ENCODE data around the gene XXYLT1. TPM values are rescaled to one million over a fixed set of nuclear protein-coding genes. Genes with fewer than 3 reads are reported as not detected.

The XXYLT1 gene
- total and polyA plus RNA-seq, 12 donors: 6.2 to 14.6 (median 9.3) TPM

DNA sequence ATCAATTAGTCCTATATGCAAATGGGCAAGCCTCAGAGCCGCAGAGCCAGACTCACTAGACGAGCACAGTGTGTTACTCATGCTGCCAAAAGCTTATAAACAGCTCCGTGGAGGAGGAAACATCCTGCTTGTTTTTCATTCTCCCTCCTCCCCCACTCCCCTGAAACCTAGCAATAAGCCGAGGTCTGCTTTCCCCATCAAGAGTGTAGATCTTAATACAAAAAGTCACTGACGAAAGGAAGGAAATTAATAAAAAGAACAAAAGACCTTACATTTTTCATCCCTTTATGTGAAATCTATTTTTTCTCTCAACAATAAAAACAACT is 88.5 kb downstream of the XXYLT1 start:
- 29 to 45% (median 40%) methylated on average over 5 of the region's 5 CpGs for WGBS, 4 donors
- H3K36me3 ChIP-seq (replicated peaks in 1 of 2): no peaks in the 10 kb centered on the region
- no peaks in the 10 kb centered on the region for H3K27me3 ChIP-seq
- H3K9me3 ChIP-seq (replicated peaks in 1 of 3): no peaks in the 10 kb centered on the region
- DNase-seq: peak in 1 of 7 donors; percentile 72
- no peak overlapping the region for H3K27ac ChIP-seq
- TF ChIP-seq, protein P1, sequence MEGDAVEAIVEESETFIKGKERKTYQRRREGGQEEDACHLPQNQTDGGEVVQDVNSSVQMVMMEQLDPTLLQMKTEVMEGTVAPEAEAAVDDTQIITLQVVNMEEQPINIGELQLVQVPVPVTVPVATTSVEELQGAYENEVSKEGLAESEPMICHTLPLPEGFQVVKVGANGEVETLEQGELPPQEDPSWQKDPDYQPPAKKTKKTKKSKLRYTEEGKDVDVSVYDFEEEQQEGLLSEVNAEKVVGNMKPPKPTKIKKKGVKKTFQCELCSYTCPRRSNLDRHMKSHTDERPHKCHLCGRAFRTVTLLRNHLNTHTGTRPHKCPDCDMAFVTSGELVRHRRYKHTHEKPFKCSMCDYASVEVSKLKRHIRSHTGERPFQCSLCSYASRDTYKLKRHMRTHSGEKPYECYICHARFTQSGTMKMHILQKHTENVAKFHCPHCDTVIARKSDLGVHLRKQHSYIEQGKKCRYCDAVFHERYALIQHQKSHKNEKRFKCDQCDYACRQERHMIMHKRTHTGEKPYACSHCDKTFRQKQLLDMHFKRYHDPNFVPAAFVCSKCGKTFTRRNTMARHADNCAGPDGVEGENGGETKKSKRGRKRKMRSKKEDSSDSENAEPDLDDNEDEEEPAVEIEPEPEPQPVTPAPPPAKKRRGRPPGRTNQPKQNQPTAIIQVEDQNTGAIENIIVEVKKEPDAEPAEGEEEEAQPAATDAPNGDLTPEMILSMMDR (IDR thresholded peaks at IDR 0.05): no peak
- no peak for TF ChIP-seq POLR2A (IDR thresholded peaks at IDR 0.05)
- peaks cover 4 to 12% of the 10 kb centered on the region in 2 donors for H3K4me1 ChIP-seq (replicated peaks in 1 of 2)
- intact Hi-C loops (cut with DNase I): no loop called here
- no peak overlapping the region for H3K4me3 ChIP-seq

DNA sequence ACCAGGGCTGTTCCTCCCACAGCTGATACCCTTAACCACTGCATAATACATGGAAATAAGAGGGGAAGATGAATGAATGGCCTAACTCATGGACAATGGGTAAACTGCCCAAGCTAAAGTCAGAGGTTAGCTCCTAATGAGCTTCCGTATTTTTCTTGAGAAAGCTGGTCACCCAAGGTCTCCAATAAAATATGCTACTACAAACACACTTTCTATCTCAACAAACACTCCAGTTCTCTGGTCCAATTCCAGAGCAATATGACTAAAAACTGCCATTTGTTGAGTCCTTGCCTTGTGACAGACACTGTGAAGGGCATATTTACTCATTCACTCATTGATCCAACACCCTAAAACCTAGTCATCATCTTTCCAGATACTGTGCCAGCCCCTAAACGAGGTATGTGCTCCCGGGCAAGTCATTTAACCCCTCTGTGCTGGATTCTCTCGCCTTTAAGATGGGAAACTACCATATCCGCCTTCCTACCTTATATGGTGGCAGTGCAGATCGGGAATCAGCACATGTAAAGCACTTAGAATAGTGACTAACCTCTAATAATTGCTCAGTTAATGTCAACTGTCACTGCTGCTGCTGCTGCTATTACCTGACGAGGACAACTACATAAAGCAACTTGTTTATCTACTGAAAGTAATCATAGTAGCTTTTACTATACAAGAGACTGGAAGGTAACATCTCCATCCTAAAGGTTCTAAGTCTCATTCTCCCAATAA is 89.1 kb downstream of the XXYLT1 start:
- Histone ChIP-seq H3K27me3 (no peaks in the 10 kb centered on the region), H3K4me1 (replicated peaks in 1 of 2) (peaks cover 4 to 10% of the 10 kb centered on the region in 2 donors), H3K36me3 (replicated peaks in 1 of 2) (no peaks in the 10 kb centered on the region), H3K4me3 (no peak overlapping the region), H3K27ac (no peak overlapping the region), H3K9me3 (replicated peaks in 1 of 3) (no peaks in the 10 kb centered on the region)
- intact Hi-C loops (cut with DNase I): no loop called here
- no peak for DNase-seq
- no peak for TF ChIP-seq POLR2A (IDR thresholded peaks at IDR 0.05)
- TF ChIP-seq, protein P1 (IDR thresholded peaks at IDR 0.05): no peak
- WGBS, 4 donors: 62 to 66% (median 63%) methylated on average over 7 of the region's 7 CpGs

DNA sequence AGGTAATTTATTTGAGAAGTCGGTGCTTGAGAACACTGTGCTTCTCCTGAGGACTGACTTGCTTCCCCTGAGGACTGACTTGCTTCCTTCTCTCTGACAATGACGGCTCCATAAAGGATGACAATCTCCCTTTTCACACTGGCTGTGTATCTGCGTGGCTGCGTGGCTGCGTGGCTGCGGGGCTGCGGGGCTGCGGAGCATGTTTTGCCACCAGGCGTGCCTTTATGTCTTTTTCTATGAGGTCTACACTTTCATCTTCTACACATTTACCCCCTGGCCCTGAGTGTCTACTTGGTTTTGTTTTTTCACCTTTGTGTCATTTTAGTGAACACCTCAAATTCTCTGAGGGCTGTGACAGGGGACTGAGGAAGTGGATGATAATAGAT is 89.9 kb downstream of the XXYLT1 start:
- intact Hi-C loops (cut with DNase I): no loop called here
- DNase-seq: no peak

DNA sequence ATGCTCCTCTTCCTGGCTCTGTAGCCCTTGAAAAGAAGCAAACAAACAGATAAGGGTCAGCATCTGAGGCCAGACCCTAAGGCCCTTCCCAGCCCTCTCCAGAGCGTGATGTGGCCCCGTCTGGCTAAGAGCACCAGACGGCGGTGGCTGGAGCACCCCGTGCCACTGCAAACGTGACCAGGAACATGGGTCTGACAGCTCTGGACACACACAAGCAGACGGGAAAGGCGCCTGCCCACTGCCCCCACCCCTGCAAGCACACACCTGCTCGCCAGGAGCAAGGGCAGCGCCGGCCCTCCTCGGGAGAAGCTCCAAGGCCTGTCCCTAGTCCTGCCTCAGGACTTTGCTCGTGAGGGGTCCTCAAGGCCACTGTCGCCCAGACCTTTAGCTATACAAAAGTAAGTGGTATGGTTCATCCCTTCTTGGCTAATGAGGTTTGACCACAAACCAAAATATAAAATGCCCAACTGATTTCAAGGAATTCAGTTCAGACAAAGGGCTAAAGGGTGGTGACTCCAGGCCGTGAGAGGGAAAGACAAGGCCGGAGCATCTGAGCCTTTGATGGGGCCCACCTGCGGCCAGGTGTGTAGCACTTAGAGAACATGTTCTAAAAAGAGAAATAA is 90.4 kb downstream of the XXYLT1 start:
- H3K9me3 ChIP-seq (replicated peaks in 1 of 3): no peaks in the 10 kb centered on the region
- WGBS, 4 donors: 77 to 84% (median 81%) methylated on average over 12 to 17 of the region's 17 CpGs
- H3K27ac ChIP-seq: peak overlapping the region in 2 of 5 donors; percentile 37 to 68
- intact Hi-C loops (cut with DNase I): no loop called here
- no peaks in the 10 kb centered on the region for H3K27me3 ChIP-seq
- TF ChIP-seq POLR2A (IDR thresholded peaks at IDR 0.05): no peak
- TF ChIP-seq, protein P1 (IDR thresholded peaks at IDR 0.05): no peak
- peaks cover 4 to 10% of the 10 kb centered on the region in 2 donors for H3K4me1 ChIP-seq (replicated peaks in 1 of 2)
- no peaks in the 10 kb centered on the region for H3K36me3 ChIP-seq (replicated peaks in 1 of 2)
- peak in 1 of 7 donors; percentile 51 for DNase-seq
- no peak overlapping the region for H3K4me3 ChIP-seq

More for the DNA sequence above, 89.9 kb downstream of the XXYLT1 start:
- no peaks in the 10 kb centered on the region for H3K27me3 ChIP-seq
- H3K9me3 ChIP-seq (replicated peaks in 1 of 3): no peaks in the 10 kb centered on the region
- no peaks in the 10 kb centered on the region for H3K36me3 ChIP-seq (replicated peaks in 1 of 2)
- peaks cover 4 to 10% of the 10 kb centered on the region in 2 donors for H3K4me1 ChIP-seq (replicated peaks in 1 of 2)
- H3K27ac ChIP-seq: peak overlapping the region in 1 of 5 donors; percentile 68
- H3K4me3 ChIP-seq: no peak overlapping the region
- 90 to 94% (median 93%) methylated on average over 9 of the region's 9 CpGs for WGBS, 4 donors
- TF ChIP-seq, protein P1 (IDR thresholded peaks at IDR 0.05): no peak
- TF ChIP-seq POLR2A (IDR thresholded peaks at IDR 0.05): no peak

All from adrenal gland (tissue), 12 donors.